HG03439 (cell line): ENCODE data around the gene CLCNKA.
"Not testable (repeated sequence)": the region's sequence is repeated elsewhere in the genome, so short reads cannot be mapped to it uniquely, and the experiment has no call there.

ENCODE experiments used
- ATAC-seq: cut with Tn5 transposase; IDR thresholded peaks from one replicate; pipeline ENCODE4 v1.9.1; 2021; ENCODE audit warnings: mild to moderate bottlenecking, moderate library complexity; ENCODE audit not compliant: unreplicated experiment

CLCNKA gene

DNA sequence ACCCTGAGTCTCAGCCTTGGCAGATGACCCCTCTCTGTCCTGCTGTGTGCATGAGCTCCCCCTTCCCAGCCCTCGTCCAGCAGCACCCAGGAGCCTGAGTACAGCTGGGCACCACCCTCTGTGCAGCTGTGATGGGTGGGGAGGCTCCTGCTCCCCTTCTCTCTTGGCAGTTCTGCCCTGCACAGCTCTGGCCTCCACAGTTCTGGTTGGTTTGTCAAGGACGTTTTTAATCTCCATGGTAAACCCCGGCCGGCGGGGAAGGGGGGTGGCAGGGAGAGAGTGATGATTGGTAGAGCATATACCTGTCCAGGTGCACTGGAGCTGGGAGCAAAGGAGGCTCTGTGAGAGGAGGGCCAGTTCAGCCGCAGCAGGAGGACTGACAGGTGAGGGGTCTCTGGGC, at the start of gene CLCNKA:
CLCNKA (plus strand) TSS at position 356 of the 400 bp plus-strand sequence. CDS start 584 bp downstream, outside the sequence.
- ATAC-seq: no peak

- ATAC-seq: no peak
Observed at GRCh38 chr1:15972409-15972808, 49.4 kb upstream of the CLCNKA start.

DNA sequence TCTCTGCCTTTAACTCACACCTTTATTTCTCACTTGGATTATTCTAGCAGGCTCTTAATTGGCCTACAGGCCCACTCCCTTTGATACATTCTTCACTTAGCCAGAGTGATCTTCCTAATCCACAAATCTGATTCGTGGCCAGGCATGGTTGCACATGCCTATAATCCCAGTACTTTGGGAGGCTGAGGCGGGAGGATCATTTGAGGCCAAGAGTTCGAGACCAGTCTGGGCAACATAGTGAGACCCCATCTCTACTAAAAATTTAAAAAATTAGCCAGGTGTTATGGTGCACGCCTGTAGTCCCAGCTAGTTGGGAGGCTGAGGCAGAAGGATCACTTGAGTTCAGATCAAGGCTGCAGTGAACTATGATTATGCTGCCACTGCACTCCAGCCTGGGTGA, 48.1 kb upstream of the CLCNKA start:
- ATAC-seq: no peak

- ATAC-seq: peak; percentile 39
Observed at GRCh38 chr1:15974855-15975254, 47.0 kb upstream of the CLCNKA start.

DNA sequence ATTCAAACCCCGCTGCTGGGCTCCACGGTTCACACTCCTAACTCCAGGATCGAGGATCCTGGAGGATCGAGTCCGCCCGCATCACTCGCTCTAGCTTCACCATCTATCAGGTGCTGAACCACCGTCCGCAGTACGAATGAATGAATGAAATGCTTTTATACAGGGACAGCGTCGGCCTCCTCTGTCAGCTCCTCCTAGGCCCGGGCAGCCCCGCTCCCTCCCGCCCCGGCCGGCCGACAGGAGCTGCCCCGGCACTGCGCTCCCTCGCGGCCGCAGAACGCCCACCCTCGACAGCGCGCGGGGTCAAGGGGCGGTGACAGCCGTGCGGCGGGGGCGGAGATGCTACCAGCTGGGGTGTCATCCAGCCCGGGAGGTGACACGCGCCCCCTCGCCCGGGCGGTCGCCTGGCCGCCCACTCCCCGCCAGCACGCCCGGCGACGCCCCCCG, 46.5 kb upstream of the CLCNKA start:
- peak; percentile 54 for ATAC-seq

GRCh38 chr1:15975805-15976680, 45.8 kb upstream of the CLCNKA start, which contains the start of gene ZBTB17:
Gene ZBTB17, minus strand, starts transcription at chr1:15976101. Its CDS starts 27,606 bp downstream, at chr1:15948495.
- peak; percentile 73 for ATAC-seq

DNA sequence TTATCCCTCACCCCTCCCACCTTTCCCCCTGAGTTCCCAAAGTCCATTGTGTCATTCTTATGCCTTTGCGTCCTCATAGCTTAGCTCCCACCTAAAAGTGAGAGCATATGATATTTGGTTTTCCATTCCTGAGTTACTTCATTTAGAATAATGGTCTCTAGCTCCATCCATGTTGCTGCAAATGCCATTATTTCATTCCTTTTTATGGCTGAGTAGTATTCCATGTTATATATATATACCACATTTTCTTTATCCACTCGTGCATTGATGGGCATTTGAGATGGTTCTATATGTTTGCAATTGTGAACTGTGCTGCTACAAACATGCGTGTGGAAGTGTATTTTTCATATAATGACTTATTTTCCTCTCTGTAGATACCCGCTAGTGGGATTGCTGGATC, 43.9 kb upstream of the CLCNKA start:
- not testable (repeated sequence) for ATAC-seq

- no peak for ATAC-seq
Observed at GRCh38 chr1:15981679-15982078, 40.2 kb upstream of the CLCNKA start.

GRCh38 chr1:15983275-15983674, 38.6 kb upstream of the CLCNKA start:
- ATAC-seq: no peak

- ATAC-seq: no peak
Observed at GRCh38 chr1:15985611-15986297, 36.1 kb upstream of the CLCNKA start.

- ATAC-seq: no peak
Observed at GRCh38 chr1:15988856-15989736, 32.7 kb upstream of the CLCNKA start.

GRCh38 chr1:15989776-15990175, 32.1 kb upstream of the CLCNKA start:
- no peak for ATAC-seq

DNA sequence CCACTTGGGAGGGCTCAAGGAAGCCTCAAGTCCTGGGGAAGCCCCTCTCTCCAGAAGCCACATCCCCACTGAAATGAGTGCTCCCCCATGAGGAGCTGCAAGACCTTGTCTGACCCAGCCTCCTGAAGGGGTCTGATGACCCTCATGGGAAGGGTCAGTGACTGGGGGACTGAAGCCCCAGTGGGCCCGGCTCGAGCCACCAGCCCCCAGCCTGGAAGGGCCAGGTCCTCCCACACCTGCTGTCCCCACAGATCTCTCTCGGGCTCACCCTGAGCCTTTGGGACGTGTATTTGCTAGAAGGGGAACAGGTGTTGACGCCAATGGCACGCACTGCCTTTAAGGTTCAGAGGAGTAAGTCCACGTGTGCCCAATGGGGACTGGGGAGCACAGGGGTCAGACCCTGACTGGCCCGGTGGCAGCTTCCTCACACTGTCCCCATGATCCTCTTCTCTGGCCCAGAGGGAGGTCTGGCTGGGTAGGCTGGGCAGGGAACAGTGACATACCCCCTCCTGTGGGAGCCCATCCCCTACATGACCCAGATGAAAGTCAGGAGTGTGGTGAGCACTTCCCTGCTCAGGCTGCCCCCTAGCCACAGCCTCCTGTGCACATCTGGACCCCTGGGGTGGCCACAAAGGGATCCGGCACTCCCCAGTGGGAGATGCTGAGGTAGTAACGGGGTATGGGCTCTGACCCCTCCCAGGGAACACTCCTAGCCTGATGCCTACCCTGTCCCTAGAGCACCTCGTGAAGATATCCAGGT, 30.2 kb upstream of the CLCNKA start:
- no peak for ATAC-seq

DNA sequence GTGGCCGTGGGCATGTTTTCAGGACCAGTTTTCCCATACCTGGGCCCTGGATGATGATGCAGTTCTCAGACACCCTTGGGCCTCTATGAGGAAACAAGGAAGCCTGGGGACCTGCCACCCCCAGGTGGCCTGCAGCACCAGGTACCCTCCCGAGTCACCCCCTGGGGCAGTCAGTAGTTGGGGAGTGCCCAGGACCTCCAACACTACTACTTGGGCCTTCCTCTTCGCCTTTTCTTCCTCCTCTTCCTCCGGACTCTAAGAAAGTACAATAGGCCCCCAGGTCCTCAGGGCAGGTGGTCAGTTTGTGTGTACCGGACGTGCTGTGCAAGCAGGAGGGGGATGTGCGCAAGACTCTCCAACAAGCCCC, 29.7 kb upstream of the CLCNKA start:
- no peak for ATAC-seq

DNA sequence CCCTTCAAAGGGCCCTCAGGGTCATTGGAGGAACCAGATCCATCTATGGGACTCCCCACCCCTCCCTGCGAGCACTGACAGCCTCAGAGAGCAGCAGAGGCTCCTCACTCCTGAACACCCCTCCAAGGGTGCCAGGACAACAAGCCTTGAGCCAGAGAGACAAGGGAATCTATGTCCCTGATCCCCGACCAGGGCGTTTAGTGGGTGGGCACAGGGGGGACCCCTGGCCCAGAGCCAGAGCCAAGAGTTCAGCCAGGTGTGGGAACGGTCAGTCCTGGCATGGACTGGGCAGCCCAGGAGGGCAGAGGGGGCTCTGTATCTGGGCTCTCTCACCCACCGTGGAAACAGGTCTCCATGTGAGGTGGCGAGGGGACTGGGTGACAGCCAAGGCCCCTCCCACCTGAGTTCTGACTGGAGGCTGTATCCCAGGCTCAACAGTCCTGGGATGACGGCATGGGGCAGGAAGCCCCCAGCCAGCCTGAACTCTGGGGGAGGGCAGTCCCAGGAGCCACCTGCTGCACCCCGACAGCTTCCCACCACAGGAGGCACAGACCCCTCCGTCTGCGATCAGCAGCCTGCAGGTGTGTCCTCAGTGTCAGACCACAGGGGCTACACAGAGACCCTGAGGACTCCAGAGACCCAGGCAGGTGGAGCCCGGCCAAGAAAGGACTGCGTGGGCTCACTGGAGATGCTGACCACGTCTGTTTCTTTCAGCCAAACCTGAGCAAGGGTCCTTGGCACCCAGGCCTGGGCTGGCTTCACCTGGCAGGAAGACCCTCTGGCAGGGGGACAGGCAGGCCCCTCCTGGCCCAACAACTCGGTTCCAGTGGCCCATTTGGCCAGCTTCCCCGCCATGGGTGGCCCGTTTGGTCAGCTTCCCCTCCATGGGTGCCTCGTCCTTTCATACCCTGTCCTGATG, 29.0 kb upstream of the CLCNKA start:
- no peak for ATAC-seq

DNA sequence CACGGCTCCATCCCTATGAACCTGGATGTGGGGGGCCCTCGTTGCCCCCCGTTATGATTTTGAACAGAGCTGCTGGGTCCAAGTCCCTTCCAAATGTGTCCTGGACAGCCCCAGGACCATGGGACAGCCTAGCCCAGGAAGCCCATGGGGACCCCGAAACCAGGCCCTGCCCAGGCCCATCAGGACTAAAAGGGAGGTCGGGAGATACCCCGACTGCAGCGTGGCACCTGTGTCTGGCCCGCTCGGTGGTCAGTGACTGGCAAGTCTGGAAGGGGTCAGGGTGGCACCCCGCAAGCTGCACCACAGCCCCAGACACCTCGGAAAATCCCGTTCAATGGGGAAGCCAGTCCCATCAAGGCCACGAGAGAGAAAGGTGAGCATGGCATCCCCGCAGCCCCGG, 28.2 kb upstream of the CLCNKA start:
- ATAC-seq: no peak

- no peak for ATAC-seq
Observed at GRCh38 chr1:15994081-15994480, 27.8 kb upstream of the CLCNKA start.

GRCh38 chr1:15994590-15995351, 27.1 kb upstream of the CLCNKA start:
- no peak for ATAC-seq
